ENCODE results near the gene COL27A1.
A peak's percentile ranks its signal among the peaks of the same experiment; 100 is the strongest.

COL27A1 gene

DNA sequence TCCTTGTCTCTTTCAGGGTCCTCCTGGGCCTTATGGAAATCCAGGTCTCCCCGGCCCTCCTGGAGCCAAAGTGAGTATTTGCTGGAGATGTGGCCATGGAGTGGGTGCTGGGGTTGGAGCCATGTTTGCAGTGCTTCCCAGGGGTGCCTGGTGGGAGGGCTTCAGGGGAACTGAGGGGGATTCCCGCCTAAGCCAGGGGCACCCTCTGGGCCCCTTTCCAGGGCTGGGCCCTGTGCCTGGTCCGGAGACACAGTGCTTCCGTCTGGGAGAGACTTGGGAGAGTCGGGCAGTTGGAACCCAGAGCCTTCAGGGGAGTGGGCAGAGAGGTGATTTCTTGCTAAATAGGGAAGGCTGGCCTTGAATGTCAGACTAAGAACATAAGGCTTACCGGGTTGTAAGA, 27.7 kb downstream of the COL27A1 start:
- TF ChIP-seq, protein P1, sequence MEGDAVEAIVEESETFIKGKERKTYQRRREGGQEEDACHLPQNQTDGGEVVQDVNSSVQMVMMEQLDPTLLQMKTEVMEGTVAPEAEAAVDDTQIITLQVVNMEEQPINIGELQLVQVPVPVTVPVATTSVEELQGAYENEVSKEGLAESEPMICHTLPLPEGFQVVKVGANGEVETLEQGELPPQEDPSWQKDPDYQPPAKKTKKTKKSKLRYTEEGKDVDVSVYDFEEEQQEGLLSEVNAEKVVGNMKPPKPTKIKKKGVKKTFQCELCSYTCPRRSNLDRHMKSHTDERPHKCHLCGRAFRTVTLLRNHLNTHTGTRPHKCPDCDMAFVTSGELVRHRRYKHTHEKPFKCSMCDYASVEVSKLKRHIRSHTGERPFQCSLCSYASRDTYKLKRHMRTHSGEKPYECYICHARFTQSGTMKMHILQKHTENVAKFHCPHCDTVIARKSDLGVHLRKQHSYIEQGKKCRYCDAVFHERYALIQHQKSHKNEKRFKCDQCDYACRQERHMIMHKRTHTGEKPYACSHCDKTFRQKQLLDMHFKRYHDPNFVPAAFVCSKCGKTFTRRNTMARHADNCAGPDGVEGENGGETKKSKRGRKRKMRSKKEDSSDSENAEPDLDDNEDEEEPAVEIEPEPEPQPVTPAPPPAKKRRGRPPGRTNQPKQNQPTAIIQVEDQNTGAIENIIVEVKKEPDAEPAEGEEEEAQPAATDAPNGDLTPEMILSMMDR (conservative IDR thresholded peaks at IDR 0.05; ENCODE audit: low read depth, low read length) = no peak
- DNase-seq (ENCODE audit: low read depth) = no peak
- no peak overlapping the region for H3K4me3 ChIP-seq (ENCODE audit: low read depth, low read length)

- TF ChIP-seq, protein P1 (conservative IDR thresholded peaks at IDR 0.05; ENCODE audit: low read depth, low read length) = no peak
- peak; percentile 51 for DNase-seq (ENCODE audit: low read depth)
- no peak overlapping the region for H3K4me3 ChIP-seq (ENCODE audit: low read depth, low read length)
These were observed 28.7 kb downstream of the COL27A1 start for GRCh38 chr9:114184071-114184470.

- TF ChIP-seq, protein P1 (conservative IDR thresholded peaks at IDR 0.05; ENCODE audit: low read depth, low read length) = no peak
- DNase-seq (ENCODE audit: low read depth) = no peak
- no peak overlapping the region for H3K4me3 ChIP-seq (ENCODE audit: low read depth, low read length)
These were observed 29.5 kb downstream of the COL27A1 start for GRCh38 chr9:114184866-114185265.

DNA sequence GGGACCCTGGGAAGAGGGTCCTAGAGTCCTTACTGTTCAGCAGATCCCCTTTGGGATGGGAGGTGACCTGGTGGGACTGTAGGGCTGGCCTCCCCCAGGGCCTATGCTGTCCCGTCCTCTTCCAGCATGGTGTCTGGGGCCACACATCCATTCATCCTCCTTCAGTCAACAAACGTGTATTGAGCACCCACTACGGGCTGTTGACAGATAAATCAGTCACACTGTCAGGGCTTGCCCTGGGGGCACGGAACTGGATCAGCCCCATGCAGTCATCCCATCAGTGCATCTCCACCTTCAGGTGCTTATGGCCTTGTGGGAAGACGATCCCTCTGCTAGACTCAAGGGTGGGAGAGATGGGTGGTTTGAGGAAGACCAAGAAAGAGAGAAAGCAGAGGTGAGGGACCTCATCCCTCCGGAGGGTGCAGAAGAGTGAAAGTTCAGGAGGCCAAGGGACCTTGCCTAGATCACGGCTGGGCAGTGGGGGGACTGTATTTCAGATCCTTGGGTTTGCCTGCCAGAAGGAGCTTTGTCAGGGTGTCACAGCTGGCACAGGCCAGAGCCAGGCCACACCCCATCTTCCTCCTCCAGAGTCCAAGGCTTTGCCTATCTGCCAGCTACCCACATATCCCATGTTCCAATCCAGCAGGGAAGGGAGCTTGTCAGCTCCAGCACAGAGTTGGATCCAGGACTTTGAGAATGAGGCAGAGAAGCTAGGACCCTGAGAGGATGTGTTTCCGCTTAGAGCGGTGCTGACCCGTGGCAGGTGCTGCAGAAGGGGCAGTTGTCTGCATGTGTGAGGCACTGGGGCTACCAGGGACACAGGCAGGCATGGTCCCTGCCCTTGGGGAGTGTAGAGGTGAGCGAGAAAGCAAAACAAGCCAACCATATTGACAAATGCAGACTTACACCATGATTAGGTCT, 30.5 kb downstream of the COL27A1 start:
- no peak for DNase-seq (ENCODE audit: low read depth)
- TF ChIP-seq, protein P1 (conservative IDR thresholded peaks at IDR 0.05; ENCODE audit: low read depth, low read length) = no peak
- H3K4me3 ChIP-seq (ENCODE audit: low read depth, low read length) = no peak overlapping the region

GRCh38 chr9:114186605-114187289, 31.4 kb downstream of the COL27A1 start:
- TF ChIP-seq, protein P1 (conservative IDR thresholded peaks at IDR 0.05; ENCODE audit: low read depth, low read length) = peak; percentile 12
- H3K4me3 ChIP-seq (ENCODE audit: low read depth, low read length) = no peak overlapping the region
- no peak for DNase-seq (ENCODE audit: low read depth)

DNA sequence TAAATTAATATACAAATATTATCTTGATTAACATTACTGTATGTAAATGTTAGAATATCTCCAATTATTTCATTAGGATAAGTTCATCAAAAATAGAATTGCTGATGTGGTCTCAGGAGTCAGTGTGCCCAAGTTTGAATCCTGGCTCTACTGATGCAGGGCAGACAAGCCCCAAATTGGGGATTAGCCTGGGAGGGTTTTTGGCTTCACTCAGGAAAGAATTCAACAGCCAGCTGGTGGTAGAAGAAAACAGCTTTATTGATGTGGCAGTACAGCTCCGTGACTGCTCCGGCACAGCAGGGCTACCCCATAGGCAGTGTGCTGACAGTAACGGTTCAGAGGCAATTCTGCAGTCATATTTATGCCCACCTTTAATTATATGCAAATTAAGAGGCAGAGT, 32.5 kb downstream of the COL27A1 start:
- no peak overlapping the region for H3K4me3 ChIP-seq (ENCODE audit: low read depth, low read length)
- TF ChIP-seq, protein P1 (conservative IDR thresholded peaks at IDR 0.05; ENCODE audit: low read depth, low read length) = no peak
- DNase-seq (ENCODE audit: low read depth) = no peak
